Lung (tissue), 12 donors: Measurements from ENCODE around the gene ODF4. TPM values are rescaled to one million over a fixed set of nuclear protein-coding genes. Genes with fewer than 3 reads are reported as not detected.

Experiments
- ATAC-seq: fragments of 200-7000 bp; cut with Tn5 transposase; one replicate; pipeline ENCODE4 v1.9.1; 2020; ENCODE audit warnings: moderate number of reproducible peaks; ENCODE audit not compliant: insufficient read depth, low FRiP score
- DNase-seq, 3 donors: peaks; one replicate each; pipeline ENCODE4 v3.0.0-alpha.2; 2013 to 2017
- H3K27ac ChIP-seq, 2 donors: one replicate each; pipeline ENCODE4 v1.5.1; 2013; ENCODE audit warnings: mild to moderate bottlenecking in 2 of 2, moderate library complexity in 2 of 2, control low read depth in 1 of 2, inconsistent platforms in 1 of 2, low read depth in 1 of 2, low read length in 1 of 2
- H3K27me3 ChIP-seq, 3 donors: one replicate each; pipeline ENCODE4 v1.5.1; 2013; ENCODE audit warnings: low read length in 2 of 3; ENCODE audit not compliant: control insufficient read depth in 3 of 3, insufficient read depth in 3 of 3
- H3K36me3 ChIP-seq, 4 donors: one replicate each; pipeline ENCODE4 v1.5.1; 2013; ENCODE audit warnings: low read length in 4 of 4, mild to moderate bottlenecking in 1 of 4, moderate library complexity in 1 of 4; ENCODE audit not compliant: control insufficient read depth in 4 of 4, insufficient read depth in 4 of 4
- H3K4me1 ChIP-seq, 5 donors: one replicate each; pipeline ENCODE4 v1.5.1; 2013; ENCODE audit warnings: low read length in 5 of 5, mild to moderate bottlenecking in 2 of 5, moderate library complexity in 1 of 5; ENCODE audit not compliant: control insufficient read depth in 5 of 5, insufficient read depth in 5 of 5
- H3K4me3 ChIP-seq: one replicate; pipeline ENCODE4 v1.5.1; 2013; ENCODE audit warnings: mild to moderate bottlenecking, control low read depth, moderate library complexity
- H3K9ac ChIP-seq, 2 donors: one replicate each; pipeline ENCODE4 v1.5.1; 2013; ENCODE audit warnings: low read length in 2 of 2, control low read depth in 1 of 2; ENCODE audit not compliant: insufficient read depth in 1 of 2
- H3K9me3 ChIP-seq, 4 donors: one replicate each; pipeline ENCODE4 v1.5.1; 2013; ENCODE audit warnings: low read length in 3 of 4, mild to moderate bottlenecking in 1 of 4, moderate library complexity in 1 of 4; ENCODE audit not compliant: control insufficient read depth in 4 of 4, insufficient read depth in 3 of 4
- WGBS, 2 donors: extraction: QIAGEN DNeasy Blood & Tissue Kit; methylation state at CpG; one replicate each; pipeline ENCODE4 v1.1.7; 2013; 5-methylcytosine and 5-hydroxymethylcytosine counted together
- polyA plus RNA-seq, 2 donors: library from polyadenylated mRNA; stranded (reverse); fragments of 200-250 nt; gene quantifications; one replicate each; pipeline ENCODE4 v1.2.1, GENCODE V29; 2013
- total RNA-seq, 2 donors: library from RNA; depleted of rRNA in 1 of 2; stranded (reverse); fragments of >200 nt in 1 of 2; gene quantifications; one replicate each; pipeline ENCODE4 v1.2.1, GENCODE V29; 2014 to 2021
- TF ChIP-seq, protein P1 (sequence below): IDR thresholded peaks from 2 replicates; pipeline ENCODE4 v1.5.1; 2012; ENCODE audit warnings: mild to moderate bottlenecking; ENCODE audit errors: control extremely low read depth, extremely low read depth
- donor health status: control.
- donor health status: control.
- donor health status: Bipolar disorder and iron deficiency.
- donor health status: healthy.
- donor health status: DM: yes; HTN: yes; CAD: no.

ODF4 gene
- total and polyA plus RNA-seq, 4 donors = not detected

DNA sequence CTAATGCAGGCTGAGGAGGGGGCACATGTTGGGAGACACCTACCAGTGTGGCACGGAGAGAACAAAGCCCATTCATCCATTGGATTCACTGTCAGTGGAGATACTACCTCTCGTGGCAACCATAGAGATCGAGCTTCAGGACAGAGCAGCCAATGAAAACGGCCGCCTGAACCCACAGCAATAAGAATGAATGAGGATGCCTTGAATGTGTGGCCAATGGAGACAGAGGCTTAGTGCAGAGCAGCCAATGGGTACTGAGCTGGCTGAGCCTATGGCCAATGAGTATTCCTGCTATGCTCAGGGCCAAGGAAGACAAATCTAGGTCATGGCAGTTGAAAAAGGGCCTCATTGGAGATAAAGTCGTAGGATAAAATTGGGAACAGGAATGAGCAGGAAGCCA, 18.6 kb upstream of the ODF4 start:
- H3K4me1 ChIP-seq = peaks cover 0 to 5% (median 0%) of the 10 kb centered on the region in 5 donors
- H3K36me3 ChIP-seq = peaks cover 0 to 2% (median 0%) of the 10 kb centered on the region in 4 donors
- ATAC-seq (no peak), DNase-seq (no peak)
- TF ChIP-seq, protein P1, sequence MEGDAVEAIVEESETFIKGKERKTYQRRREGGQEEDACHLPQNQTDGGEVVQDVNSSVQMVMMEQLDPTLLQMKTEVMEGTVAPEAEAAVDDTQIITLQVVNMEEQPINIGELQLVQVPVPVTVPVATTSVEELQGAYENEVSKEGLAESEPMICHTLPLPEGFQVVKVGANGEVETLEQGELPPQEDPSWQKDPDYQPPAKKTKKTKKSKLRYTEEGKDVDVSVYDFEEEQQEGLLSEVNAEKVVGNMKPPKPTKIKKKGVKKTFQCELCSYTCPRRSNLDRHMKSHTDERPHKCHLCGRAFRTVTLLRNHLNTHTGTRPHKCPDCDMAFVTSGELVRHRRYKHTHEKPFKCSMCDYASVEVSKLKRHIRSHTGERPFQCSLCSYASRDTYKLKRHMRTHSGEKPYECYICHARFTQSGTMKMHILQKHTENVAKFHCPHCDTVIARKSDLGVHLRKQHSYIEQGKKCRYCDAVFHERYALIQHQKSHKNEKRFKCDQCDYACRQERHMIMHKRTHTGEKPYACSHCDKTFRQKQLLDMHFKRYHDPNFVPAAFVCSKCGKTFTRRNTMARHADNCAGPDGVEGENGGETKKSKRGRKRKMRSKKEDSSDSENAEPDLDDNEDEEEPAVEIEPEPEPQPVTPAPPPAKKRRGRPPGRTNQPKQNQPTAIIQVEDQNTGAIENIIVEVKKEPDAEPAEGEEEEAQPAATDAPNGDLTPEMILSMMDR = no peak
- H3K9me3 ChIP-seq = no peaks in the 10 kb centered on the region
- peaks cover 0 to 13% (median 12%) of the 10 kb centered on the region in 3 donors for H3K27me3 ChIP-seq
- H3K9ac ChIP-seq = no peak overlapping the region
- H3K4me3 ChIP-seq = no peak overlapping the region
- H3K27ac ChIP-seq = no peak overlapping the region
- 75 to 78% methylated on average over 6 of the region's 6 CpGs for WGBS, 2 donors

DNA sequence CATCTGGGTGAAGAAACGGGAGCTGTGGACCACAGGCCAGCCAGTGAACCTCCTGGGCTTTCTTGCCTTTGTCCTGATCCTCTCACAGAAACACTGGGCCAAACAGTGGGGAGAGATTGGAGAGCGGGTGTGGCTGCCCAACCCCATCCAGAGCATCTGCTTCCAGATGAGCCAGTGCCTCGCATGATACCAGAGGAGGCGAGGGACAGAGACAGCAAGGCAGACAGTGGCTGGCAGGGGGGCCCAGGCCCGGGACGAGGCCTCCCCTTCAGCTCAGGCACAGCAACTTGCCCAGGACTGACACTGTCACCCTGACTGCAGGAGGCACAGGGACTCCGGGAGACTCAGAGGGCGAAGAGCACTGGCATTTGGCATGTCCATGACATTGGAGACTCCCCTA, 17.6 kb upstream of the ODF4 start:
- peaks cover 0 to 8% (median 0%) of the 10 kb centered on the region in 5 donors for H3K4me1 ChIP-seq
- H3K9ac ChIP-seq = no peak overlapping the region
- TF ChIP-seq, protein P1 = no peak
- H3K27ac ChIP-seq = no peak overlapping the region
- ATAC-seq (no peak), DNase-seq (no peak)
- no peaks in the 10 kb centered on the region for H3K9me3 ChIP-seq
- no peak overlapping the region for H3K4me3 ChIP-seq
- H3K36me3 ChIP-seq = peaks cover 0 to 2% (median 0%) of the 10 kb centered on the region in 4 donors
- peaks cover 0 to 3% (median 2%) of the 10 kb centered on the region in 3 donors for H3K27me3 ChIP-seq
- WGBS, 2 donors = 86 to 92% methylated on average over 8 of the region's 8 CpGs

DNA sequence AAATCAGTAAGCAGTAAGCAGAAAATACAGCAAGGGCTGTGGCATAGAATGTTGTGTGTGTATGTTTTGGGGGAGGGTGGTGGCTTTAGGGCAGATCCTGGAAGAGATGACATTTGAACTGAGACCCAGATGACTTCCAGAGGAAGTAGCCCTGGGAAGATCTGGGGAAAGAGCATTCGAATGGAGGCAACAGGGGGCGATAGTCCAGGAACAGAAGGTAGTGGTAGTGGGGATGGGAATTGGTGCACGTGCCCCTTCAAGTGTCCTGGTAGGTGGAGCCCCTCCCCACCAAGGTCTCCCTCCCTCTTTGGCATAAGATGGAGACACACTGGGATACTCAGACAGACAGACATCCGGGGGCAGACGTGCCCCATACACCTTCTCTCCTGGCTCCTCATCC, 15.5 kb upstream of the ODF4 start:
- no peaks in the 10 kb centered on the region for H3K36me3 ChIP-seq
- H3K27ac ChIP-seq = no peak overlapping the region
- ATAC-seq = no peak
- H3K9me3 ChIP-seq = no peaks in the 10 kb centered on the region
- TF ChIP-seq, protein P1 = no peak
- WGBS, 2 donors = 60 to 72% methylated on average over 5 of the region's 5 CpGs
- no peak overlapping the region for H3K9ac ChIP-seq
- no peaks in the 10 kb centered on the region for H3K27me3 ChIP-seq
- H3K4me3 ChIP-seq = no peak overlapping the region
- H3K4me1 ChIP-seq = peaks cover 0 to 11% (median 5%) of the 10 kb centered on the region in 5 donors
- DNase-seq = no peak

DNA sequence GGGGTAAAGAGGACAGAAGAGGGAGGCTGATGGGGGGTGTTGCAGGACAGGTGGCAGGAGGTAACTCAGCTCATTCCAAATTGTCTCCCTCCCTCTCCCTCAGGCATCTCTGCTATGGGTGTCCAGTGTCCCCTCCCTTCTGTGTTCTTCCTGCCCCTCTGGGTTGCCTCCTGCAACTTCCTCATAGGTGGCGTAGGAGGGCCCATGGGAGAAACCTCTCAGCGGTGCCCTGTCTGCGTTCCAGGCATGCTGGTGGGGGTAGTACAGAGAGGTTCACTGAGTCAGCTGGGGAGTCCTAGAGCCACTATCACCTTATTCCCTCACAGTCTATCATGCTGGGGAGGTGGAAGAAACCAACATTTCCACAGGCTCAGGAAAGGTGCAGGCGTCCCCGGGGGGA, 14.7 kb upstream of the ODF4 start:
- Histone ChIP-seq H3K4me3 (no peak overlapping the region), H3K9ac (no peak overlapping the region), H3K36me3 (no peaks in the 10 kb centered on the region), H3K4me1 (peaks cover 0 to 11% (median 5%) of the 10 kb centered on the region in 5 donors), H3K9me3 (no peaks in the 10 kb centered on the region), H3K27ac (no peak overlapping the region), H3K27me3 (no peaks in the 10 kb centered on the region)
- DNase-seq = no peak
- 49 to 67% methylated on average over 5 of the region's 5 CpGs for WGBS, 2 donors
- ATAC-seq = no peak
- TF ChIP-seq, protein P1 = no peak
